A549 (cell line): ENCODE data around the gene CCDC88B.

Source experiments
- CBX2 ChIP-seq: fragments of 200-600 bp; sonication (generic); IDR thresholded peaks from 2 replicates; pipeline ENCODE4 v1.6.1; 2016; ENCODE audit warnings: low read depth, mild to moderate bottlenecking, borderline replicate concordance
- CEBPB ChIP-seq, 2 experiments: fragments of >200 bp in 1 of 2; sonication (Bioruptor Twin) in 1 of 2; formaldehyde crosslinking in 1 of 2; IDR thresholded peaks; 2 replicates each; pipeline ENCODE4 v1.6.1; 2012 to 2016
- EHMT2 ChIP-seq: fragments of 200-600 bp; sonication (generic); IDR thresholded peaks from 2 replicates; pipeline ENCODE4 v1.6.1; 2016; ENCODE audit warnings: antibody characterized with exemption, low read depth, mild to moderate bottlenecking, moderate library complexity
- EP300 ChIP-seq, 2 experiments: fragments of >200 bp; sonication (Bioruptor Twin); formaldehyde crosslinking; IDR thresholded peaks; 2 replicates in 1 of 2; 3 replicates in 1 of 2; pipeline ENCODE4 v1.6.1; 2016 to 2017
- HDAC2 ChIP-seq: fragments of 200-600 bp; sonication (generic); IDR thresholded peaks from 2 replicates; pipeline ENCODE4 v1.6.1; 2016
- HOXB13 ChIP-seq: fragments of 250-450 bp; sonication (Bioruptor Pico); IDR thresholded peaks from 2 replicates; pipeline ENCODE4 v1.5.0; 2020; ENCODE audit warnings: low read depth, mild to moderate bottlenecking, moderate library complexity
- POLR2A ChIP-seq: IDR thresholded peaks from 2 replicates; pipeline ENCODE4 v1.6.1; 2012; ENCODE audit warnings: mild to moderate bottlenecking, low read length
- SREBF2 ChIP-seq: fragments of 450-650 bp; IDR thresholded peaks from 2 replicates; pipeline ENCODE4 v1.6.1; 2014; ENCODE audit warnings: mild to moderate bottlenecking, moderate library complexity
- ZC3H11A ChIP-seq: fragments of 450-650 bp; IDR thresholded peaks from 2 replicates; pipeline ENCODE4 v1.6.1; 2014; ENCODE audit warnings: antibody characterized with exemption, mild to moderate bottlenecking
- TF ChIP-seq, protein P1 (sequence below): fragments of >200 bp; sonication (Bioruptor Twin); formaldehyde crosslinking; IDR thresholded peaks from 3 replicates; pipeline ENCODE4 v1.5.1; 2016
- TF ChIP-seq, protein P2 (sequence below): fragments of 250-450 bp; sonication (Bioruptor Pico); IDR thresholded peaks from 2 replicates; pipeline ENCODE4 v1.5.0; 2020; ENCODE audit warnings: low read depth, mild to moderate bottlenecking, moderate library complexity
- TF ChIP-seq, protein P3 (sequence below): fragments of 450-650 bp; IDR thresholded peaks from 2 replicates; pipeline ENCODE4 v1.6.1; 2014; ENCODE audit warnings: antibody characterized with exemption

DNA sequence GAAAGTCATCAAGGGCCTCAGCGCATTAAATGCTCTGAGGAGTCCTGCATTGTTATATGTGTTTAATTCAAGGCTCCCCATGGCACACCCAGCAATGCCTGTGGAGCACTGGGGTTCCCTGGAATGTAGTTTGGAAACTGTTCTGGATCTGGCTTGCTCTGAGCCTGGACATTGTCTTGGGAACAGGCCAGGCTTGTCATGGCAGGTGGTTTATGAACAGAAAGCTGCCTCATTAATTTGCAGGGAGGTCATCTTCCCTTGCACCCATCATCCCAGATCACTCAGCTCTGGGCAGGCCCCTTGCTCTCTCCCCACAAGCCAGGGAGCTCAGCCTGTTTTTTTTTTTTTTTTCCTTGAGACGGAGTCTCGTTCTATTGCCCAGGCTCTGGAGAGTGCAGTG is 51.8 kb downstream of the CCDC88B start:
- TF ChIP-seq, protein P1, sequence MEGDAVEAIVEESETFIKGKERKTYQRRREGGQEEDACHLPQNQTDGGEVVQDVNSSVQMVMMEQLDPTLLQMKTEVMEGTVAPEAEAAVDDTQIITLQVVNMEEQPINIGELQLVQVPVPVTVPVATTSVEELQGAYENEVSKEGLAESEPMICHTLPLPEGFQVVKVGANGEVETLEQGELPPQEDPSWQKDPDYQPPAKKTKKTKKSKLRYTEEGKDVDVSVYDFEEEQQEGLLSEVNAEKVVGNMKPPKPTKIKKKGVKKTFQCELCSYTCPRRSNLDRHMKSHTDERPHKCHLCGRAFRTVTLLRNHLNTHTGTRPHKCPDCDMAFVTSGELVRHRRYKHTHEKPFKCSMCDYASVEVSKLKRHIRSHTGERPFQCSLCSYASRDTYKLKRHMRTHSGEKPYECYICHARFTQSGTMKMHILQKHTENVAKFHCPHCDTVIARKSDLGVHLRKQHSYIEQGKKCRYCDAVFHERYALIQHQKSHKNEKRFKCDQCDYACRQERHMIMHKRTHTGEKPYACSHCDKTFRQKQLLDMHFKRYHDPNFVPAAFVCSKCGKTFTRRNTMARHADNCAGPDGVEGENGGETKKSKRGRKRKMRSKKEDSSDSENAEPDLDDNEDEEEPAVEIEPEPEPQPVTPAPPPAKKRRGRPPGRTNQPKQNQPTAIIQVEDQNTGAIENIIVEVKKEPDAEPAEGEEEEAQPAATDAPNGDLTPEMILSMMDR, result no peak
- TF ChIP-seq POLR2A (no peak), EP300 (IDR thresholded peaks at IDR 0.05) (no peak), EHMT2 (no peak), HDAC2 (no peak), SREBF2 (no peak), CEBPB (IDR thresholded peaks at IDR 0.05) (no peak), HOXB13 (no peak), CBX2 (no peak), ZC3H11A (no peak)
- TF ChIP-seq, protein P2, sequence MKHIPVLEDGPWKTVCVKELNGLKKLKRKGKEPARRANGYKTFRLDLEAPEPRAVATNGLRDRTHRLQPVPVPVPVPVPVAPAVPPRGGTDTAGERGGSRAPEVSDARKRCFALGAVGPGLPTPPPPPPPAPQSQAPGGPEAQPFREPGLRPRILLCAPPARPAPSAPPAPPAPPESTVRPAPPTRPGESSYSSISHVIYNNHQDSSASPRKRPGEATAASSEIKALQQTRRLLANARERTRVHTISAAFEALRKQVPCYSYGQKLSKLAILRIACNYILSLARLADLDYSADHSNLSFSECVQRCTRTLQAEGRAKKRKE (CRISPR knock-in tag), result no peak
- TF ChIP-seq, protein P3, sequence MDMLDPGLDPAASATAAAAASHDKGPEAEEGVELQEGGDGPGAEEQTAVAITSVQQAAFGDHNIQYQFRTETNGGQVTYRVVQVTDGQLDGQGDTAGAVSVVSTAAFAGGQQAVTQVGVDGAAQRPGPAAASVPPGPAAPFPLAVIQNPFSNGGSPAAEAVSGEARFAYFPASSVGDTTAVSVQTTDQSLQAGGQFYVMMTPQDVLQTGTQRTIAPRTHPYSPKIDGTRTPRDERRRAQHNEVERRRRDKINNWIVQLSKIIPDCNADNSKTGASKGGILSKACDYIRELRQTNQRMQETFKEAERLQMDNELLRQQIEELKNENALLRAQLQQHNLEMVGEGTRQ, result no peak
